Caco-2 (cell line): Measurements from ENCODE around the gene TCP1. TPM values are rescaled to one million over a fixed set of nuclear protein-coding genes. Genes with fewer than 3 reads are reported as not detected.
"Not testable (repeated sequence)": the region's sequence is repeated elsewhere in the genome, so short reads cannot be mapped to it uniquely, and the experiment has no call there.

Experiments
- BruUV-seq: library from RNA; stranded (reverse); fragments of 400-500 nt; replicated peaks from 2 replicates; lab custom pipeline; 2021; lab: Mats Ljungman, UMichigan
- CTCF ChIA-PET: fragments of 300-600 bp; sonication (Branson Sonifier 250); formaldehyde crosslinking; loops from one replicate; lab custom pipeline; 2022; ENCODE audit warnings: antibody characterized with exemption; lab: Charles Lee
- POLR2A ChIA-PET: fragments of 300-600 bp; sonication (Branson Sonifier 250); formaldehyde crosslinking; loops from one replicate; lab custom pipeline; 2022; ENCODE audit warnings: antibody characterized with exemption; lab: Charles Lee
- DNase-seq, 2 experiments: peaks; one replicate each; pipeline versions ENCODE4 v3.0.0 to v3.0.0-alpha.2; 2020 to 2022
- H3K27me3 ChIP-seq: replicated peaks from 2 replicates; pipeline ENCODE4 v1.6.0; 2011; ENCODE audit warnings: low read length; ENCODE audit not compliant: control insufficient read depth, insufficient read depth
- H3K36me3 ChIP-seq: 2 replicates; pipeline ENCODE4 v1.5.1; 2011; ENCODE audit warnings: low read length; ENCODE audit not compliant: control insufficient read depth, insufficient read depth
- H3K4me1 ChIP-seq: fragments of 250-450 bp; sonication (Bioruptor Pico); 2 replicates; pipeline ENCODE4 v1.5.1; 2020; ENCODE audit warnings: mild to moderate bottlenecking
- H3K4me3 ChIP-seq: 2 replicates; pipeline ENCODE4 v1.5.1; 2011; ENCODE audit warnings: low read depth, mild to moderate bottlenecking, control low read depth, low read length
- H3K9me3 ChIP-seq: fragments of 250-450 bp; sonication (Bioruptor Pico); 2 replicates; pipeline ENCODE4 v1.5.1; 2020; ENCODE audit warnings: mild to moderate bottlenecking, moderate library complexity
- H3K27ac Mint-ChIP-seq: one replicate; pipeline ENCODE4 v1.8.0; 2022; ENCODE audit warnings: mixed read lengths; ENCODE audit not compliant: unreplicated experiment
- H3K27me3 Mint-ChIP-seq: one replicate; pipeline ENCODE4 v1.8.0; 2022; ENCODE audit warnings: mixed read lengths; ENCODE audit not compliant: insufficient read depth, unreplicated experiment
- H3K36me3 Mint-ChIP-seq: one replicate; pipeline ENCODE4 v1.8.0; 2022; ENCODE audit warnings: mild to moderate bottlenecking, mixed read lengths; ENCODE audit not compliant: insufficient read depth, unreplicated experiment
- H3K4me1 Mint-ChIP-seq: one replicate; pipeline ENCODE4 v1.8.0; 2022; ENCODE audit warnings: low read depth, mixed read lengths; ENCODE audit not compliant: unreplicated experiment
- H3K4me3 Mint-ChIP-seq: one replicate; pipeline ENCODE4 v1.8.0; 2022; ENCODE audit warnings: mild to moderate bottlenecking, moderate library complexity, mixed read lengths; ENCODE audit not compliant: unreplicated experiment
- H3K9me3 Mint-ChIP-seq: one replicate; pipeline ENCODE4 v1.8.0; 2022; ENCODE audit warnings: mixed read lengths; ENCODE audit not compliant: unreplicated experiment
- intact Hi-C: fragments of 100-400 bp; cut with micrococcal nuclease; formaldehyde crosslinking; loops from one replicate; pipeline ENCODE4 v1.10.0; 2022; ENCODE audit not compliant: unreplicated experiment
- total RNA-seq: library from RNA; stranded (reverse); gene quantifications from 2 replicates; pipeline ENCODE4 v1.2.3, GENCODE V29; 2022
- TF ChIP-seq, protein P1 (sequence below), 2 experiments: fragments of 200-600 bp in 1 of 2; IDR thresholded peaks; 1 replicate in 1 of 2; 2 replicates in 1 of 2; pipeline versions ENCODE4 v1.5.1 to v1.8.0; 2011 to 2022; ENCODE audit warnings: antibody characterized with exemption in 1 of 2, control low read depth in 1 of 2, inconsistent platforms in 1 of 2, low read depth in 1 of 2, low read length in 1 of 2, mild to moderate bottlenecking in 1 of 2, moderate library complexity in 1 of 2; ENCODE audit not compliant: insufficient read depth in 1 of 2, severe bottlenecking in 1 of 2, unreplicated experiment in 1 of 2

Gene TCP1
- total RNA-seq, 1 experiment from 2014 or later = 286 TPM

DNA sequence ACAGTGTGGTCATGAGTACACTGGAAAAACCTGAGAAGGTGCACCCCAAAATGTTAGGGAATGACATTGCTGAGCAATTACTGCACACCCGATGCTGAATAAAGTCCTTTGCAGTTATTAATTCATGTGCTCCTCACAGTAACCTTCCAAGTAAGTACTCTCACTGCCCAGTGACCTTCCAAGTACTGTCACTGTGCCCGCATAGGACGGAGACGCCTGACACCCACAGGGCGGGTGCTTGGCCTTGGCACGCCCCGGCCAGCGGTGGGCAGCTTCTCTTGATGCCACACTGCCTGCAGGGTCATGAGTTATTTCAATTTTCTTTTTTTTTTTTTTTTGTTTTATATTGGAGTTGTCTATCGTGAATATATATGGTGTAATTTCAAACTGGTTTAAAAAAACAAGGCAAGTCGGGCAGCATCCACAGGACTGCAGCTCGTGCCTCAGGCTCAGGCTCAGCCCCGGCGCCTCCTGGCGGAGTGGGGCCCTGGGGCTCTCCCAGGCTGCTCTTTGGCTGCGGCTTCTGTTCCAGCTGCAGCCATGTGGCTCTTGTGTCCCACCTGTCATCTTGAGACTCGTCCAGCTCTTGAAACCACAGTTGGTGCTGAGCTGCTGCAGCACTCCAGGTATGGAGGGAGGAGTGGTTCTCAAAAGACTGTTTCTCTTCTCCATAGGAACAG, 37.7 kb upstream of the TCP1 start:
- intact Hi-C loops = no loop called here
- no peak for DNase-seq
- H3K4me1 Mint-ChIP-seq = no peaks in the 10 kb centered on the region
- POLR2A ChIA-PET = no interaction called here
- H3K4me3 Mint-ChIP-seq = no peak overlapping the region
- Histone ChIP-seq H3K4me3 (no peak overlapping the region), H3K9me3 (no peaks in the 10 kb centered on the region), H3K36me3 (no peaks in the 10 kb centered on the region), H3K4me1 (no peaks in the 10 kb centered on the region), H3K27me3 (no peaks in the 10 kb centered on the region)
- no TSS peak for BruUV-seq
- H3K27me3 Mint-ChIP-seq = peaks cover 4% of the 10 kb centered on the region
- H3K9me3 Mint-ChIP-seq = no peaks in the 10 kb centered on the region
- H3K27ac Mint-ChIP-seq = no peak overlapping the region
- H3K36me3 Mint-ChIP-seq = no peaks in the 10 kb centered on the region
- CTCF ChIA-PET = no interaction called here
- TF ChIP-seq, protein P1, sequence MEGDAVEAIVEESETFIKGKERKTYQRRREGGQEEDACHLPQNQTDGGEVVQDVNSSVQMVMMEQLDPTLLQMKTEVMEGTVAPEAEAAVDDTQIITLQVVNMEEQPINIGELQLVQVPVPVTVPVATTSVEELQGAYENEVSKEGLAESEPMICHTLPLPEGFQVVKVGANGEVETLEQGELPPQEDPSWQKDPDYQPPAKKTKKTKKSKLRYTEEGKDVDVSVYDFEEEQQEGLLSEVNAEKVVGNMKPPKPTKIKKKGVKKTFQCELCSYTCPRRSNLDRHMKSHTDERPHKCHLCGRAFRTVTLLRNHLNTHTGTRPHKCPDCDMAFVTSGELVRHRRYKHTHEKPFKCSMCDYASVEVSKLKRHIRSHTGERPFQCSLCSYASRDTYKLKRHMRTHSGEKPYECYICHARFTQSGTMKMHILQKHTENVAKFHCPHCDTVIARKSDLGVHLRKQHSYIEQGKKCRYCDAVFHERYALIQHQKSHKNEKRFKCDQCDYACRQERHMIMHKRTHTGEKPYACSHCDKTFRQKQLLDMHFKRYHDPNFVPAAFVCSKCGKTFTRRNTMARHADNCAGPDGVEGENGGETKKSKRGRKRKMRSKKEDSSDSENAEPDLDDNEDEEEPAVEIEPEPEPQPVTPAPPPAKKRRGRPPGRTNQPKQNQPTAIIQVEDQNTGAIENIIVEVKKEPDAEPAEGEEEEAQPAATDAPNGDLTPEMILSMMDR (IDR thresholded peaks at IDR 0.05; ENCODE audit: insufficient read depth in 1 of 2, low read depth in 1 of 2, low read length in 1 of 2, severe bottlenecking in 1 of 2, unreplicated experiment in 1 of 2) = no peak

DNA sequence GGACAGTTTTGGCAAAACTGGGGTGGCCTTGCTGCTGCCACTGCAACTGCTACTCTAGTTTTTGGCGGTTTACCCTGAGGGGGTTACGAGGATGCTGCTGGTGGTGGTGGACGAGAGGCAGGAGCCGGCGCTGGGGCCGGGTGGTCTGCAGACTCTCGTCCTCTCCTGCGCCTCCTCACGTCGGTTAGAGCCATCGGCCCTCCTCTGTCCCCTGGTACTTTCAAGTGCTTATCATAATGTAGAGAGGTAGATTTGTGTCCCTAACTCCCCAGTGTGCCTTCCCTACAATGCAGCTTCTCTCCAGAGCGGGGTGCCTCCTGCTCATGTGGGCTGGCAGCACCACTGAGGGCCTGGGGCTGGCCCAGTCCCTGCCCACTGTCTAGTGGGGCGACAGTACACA, 36.6 kb upstream of the TCP1 start:
- TF ChIP-seq, protein P1 (IDR thresholded peaks at IDR 0.05; ENCODE audit: insufficient read depth in 1 of 2, low read depth in 1 of 2, low read length in 1 of 2, severe bottlenecking in 1 of 2, unreplicated experiment in 1 of 2) = no peak
- Mint-ChIP-seq H3K36me3 (no peaks in the 10 kb centered on the region), H3K4me1 (no peaks in the 10 kb centered on the region), H3K4me3 (no peak overlapping the region), H3K9me3 (no peaks in the 10 kb centered on the region), H3K27ac (no peak overlapping the region), H3K27me3 (peaks cover under 1% of the 10 kb centered on the region)
- H3K4me3 ChIP-seq = no peak overlapping the region
- intact Hi-C loops = no loop called here
- BruUV-seq = no TSS peak
- CTCF ChIA-PET = no interaction called here
- POLR2A ChIA-PET = no interaction called here
- no peaks in the 10 kb centered on the region for H3K4me1 ChIP-seq
- H3K36me3 ChIP-seq = no peaks in the 10 kb centered on the region
- no peaks in the 10 kb centered on the region for H3K9me3 ChIP-seq
- no peak for DNase-seq
- no peaks in the 10 kb centered on the region for H3K27me3 ChIP-seq

DNA sequence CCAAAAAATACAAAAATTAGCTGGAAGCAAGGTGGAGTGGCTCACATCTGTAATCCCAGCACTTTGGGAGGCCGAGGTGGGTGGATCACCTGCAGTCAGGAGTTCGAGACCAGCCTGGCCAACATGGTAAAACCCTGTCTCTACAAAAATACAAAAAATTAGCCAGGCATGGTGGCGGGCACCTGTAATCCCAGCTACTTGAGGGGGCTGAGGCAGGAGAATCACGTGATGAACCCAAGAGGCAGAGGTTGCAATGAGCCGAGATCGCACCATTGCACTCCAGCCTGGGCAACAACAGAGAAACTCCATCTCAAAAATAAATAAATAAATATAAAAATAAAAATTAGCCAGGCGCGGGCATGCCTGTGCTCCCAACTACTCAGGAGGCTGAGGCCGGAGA, 35.3 kb upstream of the TCP1 start:
- BruUV-seq, H3K4me3 ChIP-seq, H3K27me3 Mint-ChIP-seq, H3K4me3 Mint-ChIP-seq, H3K27ac Mint-ChIP-seq, POLR2A ChIA-PET, H3K9me3 ChIP-seq, CTCF ChIA-PET, H3K9me3 Mint-ChIP-seq, H3K4me1 Mint-ChIP-seq, intact Hi-C loops, H3K36me3 ChIP-seq, H3K4me1 ChIP-seq, H3K27me3 ChIP-seq, H3K36me3 Mint-ChIP-seq, DNase-seq: not testable (repeated sequence)
